GM13977 (cell line): Measurements from ENCODE around the gene PKIB.

Experiments used
- DNase-seq: peaks from one replicate; pipeline ENCODE4 v3.0.0; 2012; ENCODE audit warnings: low spot score
- in situ Hi-C: fragments of 300-500 bp; cut with MboI; formaldehyde crosslinking; loops from one replicate; pipeline ENCODE4 v1.12.0; 2022; ENCODE audit warnings: low sequenced_read_pairs, low pct_unique_long_range_greater_than_20kb, mixed read lengths, inconsistent platforms; ENCODE audit not compliant: unreplicated experiment
- TF ChIP-seq, protein P1 (sequence below): IDR thresholded peaks from 2 replicates; pipeline ENCODE4 v1.5.1; 2012; ENCODE audit warnings: mild to moderate bottlenecking, control low read depth; ENCODE audit not compliant: insufficient read depth; ENCODE audit errors: extremely low read depth, missing control alignments

PKIB gene

DNA sequence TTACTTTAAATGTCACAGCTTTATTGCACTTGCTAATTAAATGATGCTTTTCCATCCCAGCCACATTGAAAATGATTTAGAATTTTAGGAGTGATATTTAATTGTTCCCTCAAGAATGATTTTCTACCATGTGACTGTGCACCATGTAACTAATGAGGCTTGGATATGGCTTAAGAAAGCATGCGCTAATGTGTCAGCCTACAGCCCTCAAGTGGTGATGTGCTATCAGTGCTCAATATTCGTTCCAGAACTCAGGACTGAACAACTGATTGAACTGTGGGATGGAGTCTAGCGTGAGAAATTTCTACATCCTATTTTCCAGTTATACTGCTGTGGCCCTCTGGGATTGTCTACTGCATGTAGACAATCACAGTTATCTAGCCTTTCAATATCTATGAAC lies 71.5 kb downstream of the PKIB start:
- no peak for DNase-seq
- in situ Hi-C loops: no loop called here
- TF ChIP-seq, protein P1, sequence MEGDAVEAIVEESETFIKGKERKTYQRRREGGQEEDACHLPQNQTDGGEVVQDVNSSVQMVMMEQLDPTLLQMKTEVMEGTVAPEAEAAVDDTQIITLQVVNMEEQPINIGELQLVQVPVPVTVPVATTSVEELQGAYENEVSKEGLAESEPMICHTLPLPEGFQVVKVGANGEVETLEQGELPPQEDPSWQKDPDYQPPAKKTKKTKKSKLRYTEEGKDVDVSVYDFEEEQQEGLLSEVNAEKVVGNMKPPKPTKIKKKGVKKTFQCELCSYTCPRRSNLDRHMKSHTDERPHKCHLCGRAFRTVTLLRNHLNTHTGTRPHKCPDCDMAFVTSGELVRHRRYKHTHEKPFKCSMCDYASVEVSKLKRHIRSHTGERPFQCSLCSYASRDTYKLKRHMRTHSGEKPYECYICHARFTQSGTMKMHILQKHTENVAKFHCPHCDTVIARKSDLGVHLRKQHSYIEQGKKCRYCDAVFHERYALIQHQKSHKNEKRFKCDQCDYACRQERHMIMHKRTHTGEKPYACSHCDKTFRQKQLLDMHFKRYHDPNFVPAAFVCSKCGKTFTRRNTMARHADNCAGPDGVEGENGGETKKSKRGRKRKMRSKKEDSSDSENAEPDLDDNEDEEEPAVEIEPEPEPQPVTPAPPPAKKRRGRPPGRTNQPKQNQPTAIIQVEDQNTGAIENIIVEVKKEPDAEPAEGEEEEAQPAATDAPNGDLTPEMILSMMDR: no peak

DNA sequence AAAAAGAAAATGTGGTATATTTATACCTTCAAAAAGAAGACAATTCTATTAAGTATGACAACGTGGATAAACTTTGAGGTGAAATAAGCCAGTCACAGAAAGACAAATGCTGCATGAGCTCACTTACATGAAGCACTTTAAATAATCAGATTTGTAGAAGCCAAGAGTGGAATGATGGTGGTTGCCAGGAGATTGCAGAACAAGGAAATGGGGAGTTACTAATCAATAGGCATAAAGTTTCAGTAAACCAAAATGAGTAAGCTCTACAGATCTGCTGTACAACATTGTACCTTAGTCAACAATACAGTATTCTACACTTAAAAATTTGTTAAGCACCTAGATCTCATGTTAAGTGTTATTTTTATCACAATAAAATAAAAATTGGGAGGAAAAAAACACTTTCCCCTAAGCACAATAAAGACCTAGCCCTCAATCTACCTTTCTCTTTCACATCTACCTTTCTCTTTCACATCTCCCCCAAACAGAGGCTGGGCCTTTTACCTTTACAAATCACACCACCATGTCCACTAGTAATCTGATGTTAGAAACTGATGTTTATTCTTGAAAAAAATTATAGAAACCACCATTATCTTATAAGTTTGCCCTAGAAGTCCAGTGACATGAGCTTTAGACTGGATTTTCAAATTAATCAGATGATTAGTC lies 73.9 kb downstream of the PKIB start:
- no peak for DNase-seq
- TF ChIP-seq, protein P1: no peak
- in situ Hi-C loops: no loop called here

DNA sequence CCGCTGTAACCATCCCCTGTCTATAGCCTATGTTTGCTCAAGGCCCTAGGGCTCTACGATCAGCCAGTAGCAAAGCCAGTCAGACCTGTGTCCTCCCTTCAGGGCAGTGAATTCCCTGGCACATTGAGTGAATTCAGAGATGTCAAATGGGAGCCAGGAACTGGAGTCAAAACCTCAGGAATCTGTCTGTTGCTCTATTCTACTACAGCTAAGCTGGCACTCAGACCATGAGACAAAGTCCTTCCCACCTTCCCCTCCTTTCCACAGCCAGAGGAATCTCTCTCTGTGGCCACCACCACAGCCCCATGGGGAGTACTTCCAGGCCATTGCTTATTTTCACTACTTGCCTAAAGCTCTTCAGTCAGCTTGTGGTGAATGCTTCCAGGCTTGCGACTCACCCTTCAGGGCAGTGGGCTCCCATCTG lies 82.0 kb downstream of the PKIB start:
- in situ Hi-C loops: no loop called here
- TF ChIP-seq, protein P1: no peak
- DNase-seq: no peak

DNA sequence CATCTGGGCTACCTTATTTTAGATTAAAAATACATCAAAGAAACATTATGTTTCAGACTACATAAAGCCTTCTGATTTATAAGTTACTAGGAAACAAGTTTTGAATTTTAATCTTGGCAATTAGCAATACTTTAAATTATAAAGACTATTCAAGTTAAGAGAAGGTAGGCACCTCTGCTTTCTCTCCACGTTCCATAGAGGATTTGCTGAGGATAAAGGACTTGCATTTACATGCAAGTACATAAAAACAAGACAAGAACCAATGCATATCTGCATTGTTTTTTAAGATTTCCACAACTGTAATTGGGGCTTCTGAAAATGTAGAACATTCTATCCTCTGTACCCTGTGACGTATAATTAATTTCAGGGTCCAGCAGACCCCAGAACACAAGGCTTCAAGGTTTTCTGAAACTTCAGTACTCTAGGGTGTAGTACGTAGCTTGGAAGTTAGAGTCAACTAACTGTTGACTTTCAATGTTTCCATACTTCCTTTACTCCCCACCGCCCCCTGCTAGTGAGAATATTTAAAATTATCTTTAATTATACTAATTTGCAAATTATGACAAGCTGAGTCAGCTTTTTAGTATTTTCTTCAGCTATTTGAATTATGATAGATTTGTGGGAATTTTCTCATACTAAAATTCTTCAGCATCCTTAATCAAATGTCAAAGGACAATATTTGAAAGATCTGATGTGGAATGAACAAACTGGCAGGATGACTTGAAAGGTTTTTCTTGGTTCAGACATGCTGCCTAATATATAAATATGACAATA lies 82.8 kb downstream of the PKIB start:
- in situ Hi-C loops: no loop called here
- TF ChIP-seq, protein P1: no peak
- DNase-seq: no peak

DNA sequence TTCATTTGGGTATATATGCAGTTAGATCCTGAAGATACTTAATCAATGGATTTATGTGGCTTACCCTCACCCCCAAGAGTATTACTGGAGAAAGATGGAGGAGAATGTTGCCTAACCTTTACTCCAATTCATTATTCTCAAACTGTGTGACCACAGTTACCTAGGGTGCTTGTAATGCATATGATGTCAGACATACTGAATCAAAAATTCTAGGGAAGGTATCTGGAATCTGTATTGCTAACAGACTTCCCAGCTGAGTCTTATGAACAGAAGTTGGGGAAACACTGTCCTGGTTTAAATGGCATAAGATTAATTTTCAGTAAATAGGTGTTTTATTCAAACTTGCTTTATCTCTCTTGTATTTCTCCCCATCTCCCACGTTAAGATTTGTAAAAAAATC lies 83.9 kb downstream of the PKIB start:
- TF ChIP-seq, protein P1: no peak
- in situ Hi-C loops: no loop called here
- no peak for DNase-seq

DNA sequence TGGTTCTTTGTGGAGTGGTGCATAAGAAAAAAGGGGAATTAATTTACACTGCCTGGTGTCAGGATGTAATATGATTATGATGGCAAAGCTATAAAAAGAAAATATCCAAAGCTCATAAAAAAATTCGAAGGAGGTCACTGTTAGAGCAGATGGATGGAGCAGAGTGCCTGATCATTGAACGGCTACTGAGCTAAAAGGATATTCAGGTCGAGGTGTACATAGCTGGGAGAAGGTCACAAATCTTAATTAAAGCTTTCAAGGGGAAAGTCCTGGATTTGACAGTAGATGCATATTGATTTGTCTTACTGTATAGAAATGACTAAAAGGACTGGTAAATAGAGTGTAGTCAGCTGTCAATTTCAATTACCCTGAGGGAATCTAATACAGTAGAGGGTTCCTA lies 84.4 kb downstream of the PKIB start:
- in situ Hi-C loops: no loop called here
- DNase-seq: no peak
- TF ChIP-seq, protein P1: no peak
